PC-9 (cell line): ENCODE results near the gene KIZ. TPM values are rescaled to one million over a fixed set of nuclear protein-coding genes. Genes with fewer than 3 reads are reported as not detected.

Experiments used
- BruUV-seq: library from RNA; stranded (reverse); fragments of 400-500 nt; replicated peaks from 2 replicates; lab custom pipeline; 2021; lab: Mats Ljungman, UMichigan
- CTCF ChIA-PET: fragments of 300-600 bp; sonication (Branson Sonifier 250); formaldehyde crosslinking; loops from one replicate; lab custom pipeline; 2022; ENCODE audit warnings: antibody characterized with exemption; lab: Charles Lee
- POLR2A ChIA-PET: fragments of 300-600 bp; sonication (Branson Sonifier 250); formaldehyde crosslinking; loops from one replicate; lab custom pipeline; 2022; ENCODE audit warnings: antibody characterized with exemption; ENCODE audit not compliant: unreplicated experiment; lab: Charles Lee
- DNase-seq, 2 experiments: peaks; one replicate each; pipeline versions ENCODE4 v3.0.0 to v3.0.0-alpha.2; 2015 to 2022; ENCODE audit warnings: mixed read lengths in 1 of 2
- H2AFZ ChIP-seq: fragments of 200-600 bp; sonication (generic); 2 replicates; pipeline ENCODE4 v1.8.1; 2017; ENCODE audit warnings: antibody characterized with exemption
- H3F3A ChIP-seq: fragments of 200-600 bp; sonication (generic); 2 replicates; pipeline ENCODE4 v1.8.1; 2017; ENCODE audit warnings: antibody characterized with exemption, mild to moderate bottlenecking, low read depth; ENCODE audit not compliant: insufficient read depth
- H3K27ac ChIP-seq: fragments of 200-600 bp; sonication (generic); 2 replicates; pipeline ENCODE4 v1.6.1; 2016; ENCODE audit warnings: mixed run types
- H3K27me3 ChIP-seq: fragments of 200-600 bp; sonication (generic); 2 replicates; pipeline ENCODE4 v1.6.1; 2016; ENCODE audit warnings: low read depth, mixed run types; ENCODE audit not compliant: insufficient read depth
- H3K36me3 ChIP-seq: fragments of 200-600 bp; sonication (generic); 2 replicates; pipeline ENCODE4 v1.6.1; 2016; ENCODE audit warnings: low read depth, mixed run types
- H3K4me1 ChIP-seq: fragments of 200-600 bp; sonication (generic); replicated peaks from 2 replicates; pipeline ENCODE4 v1.6.1; 2016; ENCODE audit warnings: mixed run types; ENCODE audit not compliant: insufficient read depth
- H3K4me2 ChIP-seq: fragments of 200-600 bp; sonication (generic); 2 replicates; pipeline ENCODE4 v1.6.1; 2017; ENCODE audit warnings: mixed run types
- H3K4me3 ChIP-seq: fragments of 200-600 bp; sonication (generic); 2 replicates; pipeline ENCODE4 v1.6.1; 2016; ENCODE audit warnings: mixed run types
- H3K79me2 ChIP-seq: fragments of 200-600 bp; sonication (generic); 2 replicates; pipeline ENCODE4 v1.6.1; 2017; ENCODE audit warnings: low read depth, mixed run types
- H3K9me2 ChIP-seq: fragments of 200-600 bp; sonication (generic); 2 replicates; pipeline ENCODE4 v1.8.1; 2017; ENCODE audit warnings: mild to moderate bottlenecking; ENCODE audit not compliant: insufficient read depth
- H3K9me3 ChIP-seq: fragments of 200-600 bp; sonication (generic); 2 replicates; pipeline ENCODE4 v1.8.1; 2016; ENCODE audit warnings: low read depth; ENCODE audit not compliant: insufficient read depth
- H4K20me1 ChIP-seq: fragments of 200-600 bp; sonication (generic); 2 replicates; pipeline ENCODE4 v1.8.1; 2017; ENCODE audit not compliant: insufficient read depth
- CTCF ChIP-seq: fragments of 200-600 bp; sonication (generic); conservative IDR thresholded peaks from 2 replicates; pipeline ENCODE4 v1.6.1; 2017; ENCODE audit warnings: mixed run types, antibody characterized with exemption, mild to moderate bottlenecking, moderate library complexity
- EZH2 ChIP-seq: fragments of 200-600 bp; sonication (generic); IDR thresholded peaks from 2 replicates; pipeline ENCODE4 v1.8.0; 2017; ENCODE audit warnings: antibody characterized with exemption, low read depth
- intact Hi-C: fragments of 100-400 bp; cut with micrococcal nuclease; formaldehyde crosslinking; loops from one replicate; pipeline ENCODE4 v1.10.0; 2022; ENCODE audit not compliant: unreplicated experiment
- total RNA-seq: library from RNA; stranded (reverse); gene quantifications from 2 replicates; pipeline ENCODE4 v1.2.3, GENCODE V29; 2021

KIZ gene
- total RNA-seq, 1 experiment from 2014 or later: 21.5 TPM

- BruUV-seq: no TSS peak
- no peak overlapping the region for H3K4me3 ChIP-seq
- no peaks in the 10 kb centered on the region for H3K9me3 ChIP-seq
- no peaks in the 10 kb centered on the region for H3K36me3 ChIP-seq
- H3F3A ChIP-seq: no peaks in the 10 kb centered on the region
- no peaks in the 10 kb centered on the region for H3K9me2 ChIP-seq
- H3K4me2 ChIP-seq: no peak overlapping the region
- no peaks in the 10 kb centered on the region for H3K4me1 ChIP-seq
- no peaks in the 10 kb centered on the region for H3K27me3 ChIP-seq
- DNase-seq: no peak
- H3K79me2 ChIP-seq: no peaks in the 10 kb centered on the region
- H4K20me1 ChIP-seq: no peaks in the 10 kb centered on the region
- intact Hi-C loops: no loop called here
- TF ChIP-seq CTCF (no peak), EZH2 (no peak)
- CTCF ChIA-PET: no interaction called here
- H3K27ac ChIP-seq: no peak overlapping the region
- no peak overlapping the region for H2AFZ ChIP-seq
- POLR2A ChIA-PET: no interaction called here
These were observed 14.1 kb downstream of the KIZ start for GRCh38 chr20:21139881-21140566.

DNA sequence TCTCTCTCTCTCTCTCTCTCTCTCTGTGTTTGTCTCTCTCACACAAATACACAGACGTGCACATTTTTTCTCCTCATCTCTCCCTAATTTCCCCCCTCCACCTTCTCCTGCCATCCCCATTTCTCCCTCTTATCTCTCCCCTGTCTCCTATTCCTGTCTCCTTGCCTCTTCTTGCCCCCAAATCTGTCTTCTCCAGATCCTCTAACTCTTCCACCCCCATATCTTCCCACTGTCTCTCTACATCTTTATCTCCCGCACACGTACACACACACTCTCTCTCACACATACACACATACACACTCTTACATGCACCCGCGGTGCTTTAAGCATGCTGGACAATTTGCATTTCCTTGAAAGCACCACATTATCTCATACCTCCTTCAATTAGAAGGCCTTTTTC is 15.9 kb downstream of the KIZ start:
- H3K4me2 ChIP-seq: no peak overlapping the region
- intact Hi-C loops: no loop called here

DNA sequence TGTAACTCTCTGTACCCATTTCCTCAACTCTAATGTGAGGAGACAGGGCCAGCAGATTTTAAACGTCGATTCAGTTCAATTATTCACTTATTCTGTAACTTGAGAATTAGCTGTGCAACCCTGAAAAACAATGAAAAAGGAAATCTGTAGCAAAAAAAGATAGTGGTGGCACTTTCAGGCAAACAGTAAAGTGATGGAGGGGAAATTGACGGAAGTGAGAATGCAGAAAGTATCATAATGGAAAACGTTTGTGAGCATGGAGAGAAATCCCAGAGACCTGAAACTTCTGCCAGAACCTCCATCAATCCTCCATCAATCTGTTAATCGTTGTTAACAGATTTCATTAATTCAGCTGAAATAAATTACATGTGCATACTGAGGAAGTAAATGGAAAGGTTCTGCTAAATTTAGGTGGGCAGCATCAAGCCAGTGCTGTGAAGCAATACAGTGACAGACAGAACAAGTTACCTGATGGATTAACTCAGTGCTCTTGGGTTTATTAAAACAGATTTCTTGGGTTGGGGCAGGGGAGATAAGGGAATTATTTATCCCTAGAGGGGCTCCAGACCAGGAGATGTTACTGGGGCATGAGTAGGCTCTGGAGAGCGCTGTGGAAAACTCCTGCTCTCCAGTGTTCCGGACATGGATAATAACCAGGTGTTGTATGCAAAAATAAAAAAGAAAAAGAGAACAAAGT is 17.5 kb downstream of the KIZ start:
- Histone ChIP-seq H3K79me2 (no peaks in the 10 kb centered on the region), H3K4me3 (no peak overlapping the region), H2AFZ (no peak overlapping the region), H3K27me3 (no peaks in the 10 kb centered on the region), H4K20me1 (no peaks in the 10 kb centered on the region), H3K9me3 (no peaks in the 10 kb centered on the region), H3K4me2 (no peak overlapping the region), H3K36me3 (no peaks in the 10 kb centered on the region), H3K9me2 (no peaks in the 10 kb centered on the region), H3F3A (no peaks in the 10 kb centered on the region), H3K27ac (no peak overlapping the region), H3K4me1 (no peaks in the 10 kb centered on the region)
- ChIA-PET CTCF (no interaction called here), POLR2A (no interaction called here)
- no peak for TF ChIP-seq CTCF
- TF ChIP-seq EZH2: no peak
- BruUV-seq: no TSS peak
- intact Hi-C loops: no loop called here
- no peak for DNase-seq

More for the DNA sequence above, 15.9 kb downstream of the KIZ start:
- BruUV-seq: no TSS peak
- ChIA-PET CTCF (no interaction called here), POLR2A (no interaction called here)
- Histone ChIP-seq H3K27ac (no peak overlapping the region), H3K4me1 (no peaks in the 10 kb centered on the region), H3K27me3 (no peaks in the 10 kb centered on the region), H3K36me3 (no peaks in the 10 kb centered on the region), H4K20me1 (no peaks in the 10 kb centered on the region), H3K9me3 (no peaks in the 10 kb centered on the region), H3K79me2 (no peaks in the 10 kb centered on the region), H3F3A (no peaks in the 10 kb centered on the region), H3K9me2 (no peaks in the 10 kb centered on the region), H2AFZ (no peak overlapping the region), H3K4me3 (no peak overlapping the region)
- TF ChIP-seq CTCF (no peak), EZH2 (no peak)
- DNase-seq: no peak
